ENCODE measurements around the gene BCR. TPM values are rescaled to one million over a fixed set of nuclear protein-coding genes. Genes with fewer than 3 reads are reported as not detected.
"Not testable (repeated sequence)": the region's sequence is repeated elsewhere in the genome, so short reads cannot be mapped to it uniquely, and the experiment has no call there.

Gene BCR
- total and polyA plus RNA-seq, 2 of the 8 experiments (the other 6 are each of a cell fraction or from before 2014, with no cell fraction given): 66.7 to 130 TPM

- H2BK20ac ChIP-seq (ENCODE audit: low read length); H4K8ac ChIP-seq (ENCODE audit: extremely low read depth, insufficient read depth, low read length); H4K91ac ChIP-seq (replicated peaks; ENCODE audit: insufficient read length, low read length); H3K4me1 ChIP-seq (replicated peaks in 1 of 4; ENCODE audit: control insufficient read depth in 3 of 4, insufficient read depth in 4 of 4, low read length in 3 of 4); H2BK5ac ChIP-seq (ENCODE audit: low read depth, low read length); POLR2A ChIA-PET (ENCODE audit: partially characterized antibody); H3K18ac ChIP-seq (ENCODE audit: extremely low read depth, low read length); H3K4me2 ChIP-seq (ENCODE audit: insufficient read depth in 1 of 2, low read depth in 2 of 2, low read length in 2 of 2); FAIRE-seq; H3K56ac ChIP-seq (replicated peaks; ENCODE audit: insufficient read length, low read depth, low read length); H2AFZ ChIP-seq (ENCODE audit: low read length); H2AK5ac ChIP-seq (ENCODE audit: low read depth, low read length); H2BK15ac ChIP-seq (ENCODE audit: low read length); H3K36me3 ChIP-seq (ENCODE audit: control insufficient read depth in 2 of 4, insufficient read depth in 4 of 4, low read length in 3 of 4); DNase-seq (ENCODE audit: low read depth in 1 of 2, low spot score in 2 of 2); H3K4ac ChIP-seq (replicated peaks; ENCODE audit: insufficient read length, low read depth, low read length); H2BK120ac ChIP-seq (replicated peaks; ENCODE audit: low read depth, low read length); H3K23ac ChIP-seq (ENCODE audit: insufficient read length); H3K79me2 ChIP-seq (ENCODE audit: control insufficient read depth in 1 of 2, insufficient read depth in 2 of 2, low read length in 2 of 2); H3K9me3 ChIP-seq (ENCODE audit: insufficient read depth in 2 of 2, low read depth in 1 of 2, low read length in 1 of 2); H4K20me1 ChIP-seq (replicated peaks in 1 of 2; ENCODE audit: control insufficient read depth in 1 of 2, insufficient read depth in 2 of 2, low read length in 2 of 2); H3K4me3 ChIP-seq (ENCODE audit: extremely low read depth in 1 of 4, insufficient read depth in 2 of 4, low read depth in 3 of 4, low read length in 4 of 4); H3K27ac ChIP-seq (ENCODE audit: low read depth, low read length); H3K27me3 ChIP-seq (replicated peaks in 1 of 4; ENCODE audit: control insufficient read depth in 3 of 4, extremely low read depth in 1 of 4, insufficient read depth in 3 of 4, low read length in 3 of 4); H2BK12ac ChIP-seq (ENCODE audit: low read depth, low read length); H3K23me2 ChIP-seq (ENCODE audit: low read depth, low read length); H4K5ac ChIP-seq (ENCODE audit: insufficient read length, low read depth, low read length); H3K79me1 ChIP-seq (ENCODE audit: low read depth, low read length); H3K14ac ChIP-seq (ENCODE audit: insufficient read length); H3K9ac ChIP-seq (replicated peaks in 1 of 4; ENCODE audit: extremely low read depth in 1 of 4, low read depth in 3 of 4, low read length in 3 of 4): not testable (repeated sequence)
- WGBS, 2 experiments (ENCODE audit: extremely low coverage in 1 of 2, insufficient coverage in 1 of 2, insufficient read length in 1 of 2, insufficient replicate concordance in 2 of 2, low coverage in 1 of 2, low lambda C conversion rate in 2 of 2, missing lambda C conversion rate in 1 of 2): 76% methylated on average over 7 of the region's 10 CpGs; no CpG with 5 or more reads in 1 of the 2 experiments
- CTCF ChIA-PET (ENCODE audit: partially characterized antibody): interaction anchor here (0.7 kb wide), 1 partner anchor 16 kb away, joined by 4 read pairs; no protein-coding TSS in a partner anchor
These were observed 127.2 kb downstream of the BCR start for GRCh38 chr22:23307511-23307910.

GRCh38 chr22:23309261-23309660 is 129.0 kb downstream of the BCR start:
- not testable (repeated sequence) for H3K4me3 ChIP-seq (ENCODE audit: extremely low read depth in 1 of 4, insufficient read depth in 2 of 4, low read depth in 3 of 4, low read length in 4 of 4); H3K14ac ChIP-seq (ENCODE audit: insufficient read length); H3K4me2 ChIP-seq (ENCODE audit: insufficient read depth in 1 of 2, low read depth in 2 of 2, low read length in 2 of 2); H2AK5ac ChIP-seq (ENCODE audit: low read depth, low read length); H2BK5ac ChIP-seq (ENCODE audit: low read depth, low read length); H3K36me3 ChIP-seq (ENCODE audit: control insufficient read depth in 2 of 4, insufficient read depth in 4 of 4, low read length in 3 of 4); H4K20me1 ChIP-seq (replicated peaks in 1 of 2; ENCODE audit: control insufficient read depth in 1 of 2, insufficient read depth in 2 of 2, low read length in 2 of 2); H3K9ac ChIP-seq (replicated peaks in 1 of 4; ENCODE audit: extremely low read depth in 1 of 4, low read depth in 3 of 4, low read length in 3 of 4); H2BK15ac ChIP-seq (ENCODE audit: low read length); H3K27me3 ChIP-seq (replicated peaks in 1 of 4; ENCODE audit: control insufficient read depth in 3 of 4, extremely low read depth in 1 of 4, insufficient read depth in 3 of 4, low read length in 3 of 4); H2BK20ac ChIP-seq (ENCODE audit: low read length); FAIRE-seq; H3K23ac ChIP-seq (ENCODE audit: insufficient read length); DNase-seq (ENCODE audit: low read depth in 1 of 2, low spot score in 2 of 2); H4K8ac ChIP-seq (ENCODE audit: extremely low read depth, insufficient read depth, low read length); H2BK12ac ChIP-seq (ENCODE audit: low read depth, low read length); H3K56ac ChIP-seq (replicated peaks; ENCODE audit: insufficient read length, low read depth, low read length); H3K23me2 ChIP-seq (ENCODE audit: low read depth, low read length); H3K79me1 ChIP-seq (ENCODE audit: low read depth, low read length); H2AFZ ChIP-seq (ENCODE audit: low read length); H2BK120ac ChIP-seq (replicated peaks; ENCODE audit: low read depth, low read length); H3K4ac ChIP-seq (replicated peaks; ENCODE audit: insufficient read length, low read depth, low read length); H4K91ac ChIP-seq (replicated peaks; ENCODE audit: insufficient read length, low read length); H3K27ac ChIP-seq (ENCODE audit: low read depth, low read length); H4K5ac ChIP-seq (ENCODE audit: insufficient read length, low read depth, low read length); H3K18ac ChIP-seq (ENCODE audit: extremely low read depth, low read length); H3K9me3 ChIP-seq (ENCODE audit: insufficient read depth in 2 of 2, low read depth in 1 of 2, low read length in 1 of 2); H3K79me2 ChIP-seq (ENCODE audit: control insufficient read depth in 1 of 2, insufficient read depth in 2 of 2, low read length in 2 of 2); H3K4me1 ChIP-seq (replicated peaks in 1 of 4; ENCODE audit: control insufficient read depth in 3 of 4, insufficient read depth in 4 of 4, low read length in 3 of 4)
- 87% methylated on average over 8 of the region's 12 CpGs; no CpG with 5 or more reads in 1 of the 2 experiments for WGBS, 2 experiments (ENCODE audit: extremely low coverage in 1 of 2, insufficient coverage in 1 of 2, insufficient read length in 1 of 2, insufficient replicate concordance in 2 of 2, low coverage in 1 of 2, low lambda C conversion rate in 2 of 2, missing lambda C conversion rate in 1 of 2)
- POLR2A ChIA-PET (ENCODE audit: partially characterized antibody): interaction anchor here (0.6 kb wide), 2 partner anchors 13 to 990 kb away, joined by 3 read pairs; no protein-coding TSS in a partner anchor
- CTCF ChIA-PET (ENCODE audit: partially characterized antibody): interaction anchor here (0.6 to 1.1 kb wide), 2 partner anchors 76 to 137 kb away, joined by 3 read pairs; no protein-coding TSS in a partner anchor

All from H1 (cell line).